Stimulated activated naive CD8-positive, alpha-beta T cell treated with anti-CD3 and anti-CD28 coated beads, Interleukin-15, Interleukin-2, amounts not matched to agents 100 ng/mL and 50 ng/mL, for 24 hours (primary cell): ENCODE results near the gene ERC1.

Experiments
- H3K27ac Mint-ChIP-seq: one replicate; pipeline ENCODE4 v1.8.0; 2021; ENCODE audit warnings: mild to moderate bottlenecking, mixed read lengths
- H3K27me3 Mint-ChIP-seq: one replicate; pipeline ENCODE4 v1.8.0; 2021; ENCODE audit warnings: mixed read lengths
- H3K36me3 Mint-ChIP-seq: one replicate; pipeline ENCODE4 v1.8.0; 2021; ENCODE audit warnings: low read depth, mixed read lengths
- H3K4me1 Mint-ChIP-seq: one replicate; pipeline ENCODE4 v1.8.0; 2021; ENCODE audit warnings: low read depth, mixed read lengths
- H3K4me3 Mint-ChIP-seq: one replicate; pipeline ENCODE4 v1.8.0; 2021; ENCODE audit warnings: mild to moderate bottlenecking, mixed read lengths
- H3K9me3 Mint-ChIP-seq: one replicate; pipeline ENCODE4 v1.8.0; 2021; ENCODE audit warnings: mixed read lengths

ERC1 gene

DNA sequence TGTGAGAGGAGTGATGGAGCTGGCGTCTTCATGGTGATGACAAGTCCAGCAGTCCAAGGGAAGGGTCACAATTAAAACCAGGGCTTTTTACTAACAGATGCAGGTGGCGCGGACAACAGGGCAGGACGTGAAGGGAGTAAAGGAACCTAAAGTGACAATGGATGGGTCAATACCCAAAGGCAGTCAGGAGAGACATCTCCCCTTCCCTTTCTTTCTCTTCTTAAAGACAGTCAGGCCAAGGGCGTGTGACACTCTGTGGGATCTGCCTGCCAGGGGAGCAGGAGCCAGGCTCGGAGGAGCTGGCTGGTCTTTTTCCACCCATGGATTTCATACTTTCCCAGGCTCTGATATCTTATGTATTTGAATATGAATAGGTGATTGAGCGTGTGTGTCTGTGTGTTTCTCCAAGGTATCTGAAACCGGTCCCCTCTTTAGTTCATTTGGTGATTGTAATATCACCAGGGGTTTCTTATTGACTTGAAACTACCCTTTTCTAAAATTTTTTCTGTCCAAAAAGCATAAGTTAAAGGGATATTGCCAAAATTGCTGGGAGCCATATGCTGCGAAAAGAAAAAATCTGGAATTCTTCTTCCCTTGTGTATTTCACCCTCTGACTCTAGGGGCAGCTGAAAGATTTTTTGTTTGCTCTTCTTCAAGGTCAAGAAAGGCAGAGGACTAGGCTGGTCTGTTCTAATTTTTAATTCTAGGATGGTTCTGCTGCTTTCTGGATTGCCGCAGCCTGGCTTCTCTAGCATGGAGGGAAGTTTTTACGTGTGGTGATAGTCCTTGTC is 541.5 kb downstream of the ERC1 start:
- Mint-ChIP-seq H3K27ac (no peak overlapping the region), H3K4me1 (peaks cover 41% of the 10 kb centered on the region), H3K4me3 (peak overlapping the region; percentile 71), H3K27me3 (peaks cover 78% of the 10 kb centered on the region), H3K9me3 (no peaks in the 10 kb centered on the region), H3K36me3 (no peaks in the 10 kb centered on the region)

DNA sequence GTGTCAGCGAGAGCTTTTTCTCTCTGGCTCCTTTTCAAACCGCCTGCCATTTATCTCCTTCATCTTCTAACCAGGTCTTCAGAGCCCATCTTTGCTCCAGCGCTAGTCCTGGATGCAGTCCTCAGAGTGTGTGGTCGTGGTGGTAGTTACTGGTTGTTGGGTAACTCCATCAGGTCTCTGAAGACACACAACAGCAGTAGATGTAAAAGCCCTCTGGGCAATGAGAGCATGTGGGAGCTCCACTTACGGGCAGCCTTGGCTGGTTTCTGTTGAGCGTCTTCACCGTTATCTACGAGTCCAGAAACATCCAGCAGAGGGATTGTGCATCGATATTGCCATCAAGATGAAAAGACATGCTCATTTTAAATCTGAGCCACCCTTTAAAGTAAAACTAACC is 542.2 kb downstream of the ERC1 start:
- Mint-ChIP-seq H3K36me3 (no peaks in the 10 kb centered on the region), H3K4me3 (peak overlapping the region; percentile 71), H3K27ac (peak overlapping the region; percentile 56), H3K27me3 (peaks cover 78% of the 10 kb centered on the region), H3K9me3 (no peaks in the 10 kb centered on the region), H3K4me1 (peaks cover 41% of the 10 kb centered on the region)

DNA sequence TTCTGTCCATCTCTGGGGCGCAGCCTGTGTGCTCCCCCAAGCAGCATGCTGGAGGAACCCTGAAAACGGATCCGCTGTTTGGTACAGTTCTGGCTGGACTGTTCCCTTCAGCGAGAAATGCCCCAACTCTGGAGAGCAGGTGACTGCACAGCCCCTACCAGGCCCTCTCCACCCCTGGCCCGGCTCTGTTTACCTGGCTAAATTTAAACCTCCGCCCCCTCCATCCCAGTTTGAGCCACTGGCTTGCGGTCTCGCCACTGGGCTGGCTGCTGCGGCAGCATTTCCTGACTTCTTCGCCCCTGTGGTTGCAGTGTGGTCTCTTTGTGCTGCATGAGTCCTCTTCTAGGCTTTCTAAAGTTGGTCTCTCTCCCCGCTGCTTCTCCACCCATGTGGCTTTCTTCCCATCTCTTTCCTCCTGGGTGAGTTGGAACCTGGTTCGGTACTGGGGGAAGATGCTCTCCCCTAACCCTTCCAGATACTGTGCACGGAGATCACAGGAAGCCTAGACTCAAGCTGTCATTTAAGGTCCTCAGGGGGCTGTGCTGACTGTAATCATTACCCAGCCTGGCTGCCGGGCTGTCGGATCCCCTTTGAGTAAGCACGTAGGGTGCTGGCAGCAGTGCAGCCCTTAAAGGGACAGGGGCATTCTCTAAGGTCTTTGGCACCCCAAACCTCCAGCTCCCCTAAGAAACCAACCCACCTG is 542.7 kb downstream of the ERC1 start:
- H3K4me3 Mint-ChIP-seq: peak overlapping the region; percentile 71
- peak overlapping the region; percentile 69 for H3K27ac Mint-ChIP-seq
- H3K36me3 Mint-ChIP-seq: no peaks in the 10 kb centered on the region
- H3K4me1 Mint-ChIP-seq: peaks cover 41% of the 10 kb centered on the region
- peaks cover 78% of the 10 kb centered on the region for H3K27me3 Mint-ChIP-seq
- no peaks in the 10 kb centered on the region for H3K9me3 Mint-ChIP-seq

DNA sequence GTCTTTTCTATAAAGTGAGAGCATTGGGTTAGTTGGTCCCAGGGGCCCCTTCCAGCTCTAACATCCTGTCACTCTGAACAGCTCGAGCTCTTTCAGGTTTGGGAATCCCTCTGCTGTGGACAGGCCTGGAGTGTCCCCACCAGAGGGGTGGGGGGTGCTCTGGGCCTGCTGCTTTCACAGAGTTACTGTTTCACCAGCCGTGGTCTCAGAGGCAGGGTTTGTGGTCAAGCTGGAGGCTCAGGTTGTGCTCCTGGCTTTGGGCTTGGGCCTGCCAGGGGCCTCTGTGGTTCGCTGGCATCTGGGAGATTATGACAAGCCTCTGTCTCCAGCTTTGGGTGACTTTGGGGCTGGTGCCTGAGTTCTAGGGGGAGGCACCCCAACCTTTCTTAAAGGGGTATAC is 543.7 kb downstream of the ERC1 start:
- Mint-ChIP-seq H3K36me3 (no peaks in the 10 kb centered on the region), H3K9me3 (no peaks in the 10 kb centered on the region), H3K27me3 (peaks cover 78% of the 10 kb centered on the region), H3K27ac (no peak overlapping the region), H3K4me3 (no peak overlapping the region), H3K4me1 (peaks cover 37% of the 10 kb centered on the region)

DNA sequence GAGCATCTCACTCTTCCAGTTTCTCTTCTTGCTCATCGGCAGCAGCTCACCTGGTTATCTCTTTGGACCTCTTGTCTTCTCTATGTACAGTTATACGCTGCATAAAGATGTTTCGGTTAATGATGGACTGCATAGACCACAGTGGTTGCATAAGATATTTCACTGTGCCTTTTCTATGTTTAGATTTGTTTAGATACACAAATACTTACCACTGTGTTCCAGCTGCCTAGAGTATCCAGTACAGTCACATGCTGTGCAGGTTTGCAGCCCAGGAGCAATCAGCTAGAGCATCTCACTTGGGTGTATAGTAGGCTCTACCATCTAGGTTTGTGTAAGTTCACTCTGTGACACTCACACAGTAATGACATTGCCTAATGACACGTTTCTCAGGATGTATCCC is 545.8 kb downstream of the ERC1 start:
- peaks cover 31% of the 10 kb centered on the region for H3K4me1 Mint-ChIP-seq

DNA sequence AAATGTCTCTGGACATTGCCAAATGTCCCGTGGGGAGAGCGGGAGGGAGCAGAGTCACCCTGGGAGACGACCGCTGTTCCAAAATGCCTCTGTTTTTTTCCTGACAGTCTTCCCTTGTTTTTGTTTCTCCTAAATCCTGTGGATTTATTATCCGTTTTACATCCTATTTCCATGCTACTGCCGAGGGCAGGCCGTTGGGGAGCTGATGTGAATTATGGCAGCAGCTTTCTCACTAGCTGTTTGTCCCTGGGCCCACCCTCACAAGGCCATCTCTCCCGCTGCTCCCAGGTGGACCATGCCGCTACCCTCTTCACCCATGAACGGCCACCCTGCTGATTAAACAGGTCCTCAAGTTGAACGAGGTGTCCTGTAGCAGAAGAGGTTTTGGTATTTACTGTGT is 548.1 kb downstream of the ERC1 start:
- H3K36me3 Mint-ChIP-seq: no peaks in the 10 kb centered on the region
- peaks cover 81% of the 10 kb centered on the region for H3K27me3 Mint-ChIP-seq
- H3K27ac Mint-ChIP-seq: no peak overlapping the region
- no peaks in the 10 kb centered on the region for H3K9me3 Mint-ChIP-seq
- peaks cover 8% of the 10 kb centered on the region for H3K4me1 Mint-ChIP-seq
- no peak overlapping the region for H3K4me3 Mint-ChIP-seq

More for the DNA sequence above, 545.8 kb downstream of the ERC1 start:
- peaks cover 86% of the 10 kb centered on the region for H3K27me3 Mint-ChIP-seq
- no peak overlapping the region for H3K27ac Mint-ChIP-seq
- H3K9me3 Mint-ChIP-seq: no peaks in the 10 kb centered on the region
- H3K36me3 Mint-ChIP-seq: no peaks in the 10 kb centered on the region
- no peak overlapping the region for H3K4me3 Mint-ChIP-seq

DNA sequence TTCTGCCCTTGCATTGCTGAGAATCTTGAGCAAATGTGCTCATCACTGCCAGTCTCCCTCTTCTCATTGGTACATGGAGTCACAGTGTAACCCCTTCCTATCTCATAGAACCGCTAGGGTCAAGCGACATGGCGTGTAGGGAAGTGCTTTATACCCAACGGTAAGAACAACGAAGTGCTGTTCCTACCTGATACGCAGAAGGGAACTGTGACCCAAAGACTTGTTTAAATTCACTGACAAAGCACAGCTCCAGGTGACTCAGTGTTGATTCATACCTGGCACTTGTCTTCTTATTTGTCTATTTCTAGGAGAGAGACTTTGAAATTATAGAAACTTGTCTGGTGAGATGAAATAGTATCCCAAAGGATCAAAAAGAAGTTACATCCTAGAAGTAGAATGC is 549.7 kb downstream of the ERC1 start:
- Mint-ChIP-seq H3K4me3 (no peak overlapping the region), H3K27ac (no peak overlapping the region), H3K36me3 (no peaks in the 10 kb centered on the region), H3K4me1 (no peaks in the 10 kb centered on the region), H3K27me3 (peaks cover 80% of the 10 kb centered on the region), H3K9me3 (no peaks in the 10 kb centered on the region)

DNA sequence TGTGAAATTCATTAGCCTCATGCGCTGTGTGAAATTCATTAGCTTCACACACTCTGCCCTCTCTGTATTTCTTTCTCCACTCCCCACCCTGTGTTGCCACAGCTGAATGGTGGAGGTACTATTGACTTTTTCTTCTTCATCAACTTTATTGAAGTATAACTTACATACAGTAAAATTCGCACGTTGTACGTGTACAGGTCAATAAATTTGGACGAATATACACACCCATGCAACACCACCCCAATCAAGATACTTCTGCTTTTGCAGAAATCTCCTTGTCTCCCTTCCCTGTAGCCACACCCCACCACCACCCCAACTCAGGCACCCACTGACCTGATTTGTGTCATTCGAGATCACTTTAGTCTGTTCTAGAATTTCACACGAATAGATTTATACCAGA is 551.6 kb downstream of the ERC1 start:
- Mint-ChIP-seq H3K4me3 (no peak overlapping the region), H3K36me3 (no peaks in the 10 kb centered on the region), H3K4me1 (no peaks in the 10 kb centered on the region), H3K9me3 (no peaks in the 10 kb centered on the region), H3K27ac (no peak overlapping the region), H3K27me3 (peaks cover 69% of the 10 kb centered on the region)

DNA sequence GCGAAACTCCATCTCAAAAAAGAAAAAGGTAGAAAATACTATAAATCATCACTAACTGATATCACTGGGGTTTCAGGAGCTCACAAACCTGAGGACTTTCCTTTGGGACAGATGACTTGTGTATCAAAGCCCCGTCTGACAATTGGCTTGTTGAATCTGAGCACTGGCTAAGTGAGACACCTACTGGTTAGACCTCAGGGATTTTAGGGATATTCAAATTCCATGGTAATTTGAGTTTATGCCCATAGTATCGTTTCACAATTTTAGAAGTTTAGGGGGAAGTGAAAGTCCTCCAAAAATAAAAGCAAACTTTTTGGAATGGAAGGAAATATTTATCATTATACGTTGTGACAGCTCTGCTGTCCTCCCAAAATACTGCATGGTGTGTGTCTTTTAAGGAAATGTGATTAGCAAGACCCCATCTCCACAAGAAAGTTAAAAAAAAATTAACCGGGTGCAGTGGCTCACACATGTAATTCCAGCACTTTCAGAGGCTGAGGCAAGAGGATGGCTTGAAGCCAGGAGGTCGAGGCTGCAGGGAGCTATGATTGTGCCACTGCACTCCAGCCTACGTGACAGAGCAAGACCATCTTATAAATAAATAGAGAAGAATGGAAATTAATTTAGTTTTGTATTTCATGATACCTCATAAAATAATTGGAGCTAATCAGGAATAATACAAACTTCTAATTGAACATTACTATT is 554.1 kb downstream of the ERC1 start:
- Mint-ChIP-seq H3K27me3 (peaks cover 52% of the 10 kb centered on the region), H3K9me3 (no peaks in the 10 kb centered on the region), H3K27ac (no peak overlapping the region), H3K36me3 (no peaks in the 10 kb centered on the region), H3K4me1 (no peaks in the 10 kb centered on the region), H3K4me3 (no peak overlapping the region)
